ENCODE results near the gene PET100.

Gene PET100

DNA sequence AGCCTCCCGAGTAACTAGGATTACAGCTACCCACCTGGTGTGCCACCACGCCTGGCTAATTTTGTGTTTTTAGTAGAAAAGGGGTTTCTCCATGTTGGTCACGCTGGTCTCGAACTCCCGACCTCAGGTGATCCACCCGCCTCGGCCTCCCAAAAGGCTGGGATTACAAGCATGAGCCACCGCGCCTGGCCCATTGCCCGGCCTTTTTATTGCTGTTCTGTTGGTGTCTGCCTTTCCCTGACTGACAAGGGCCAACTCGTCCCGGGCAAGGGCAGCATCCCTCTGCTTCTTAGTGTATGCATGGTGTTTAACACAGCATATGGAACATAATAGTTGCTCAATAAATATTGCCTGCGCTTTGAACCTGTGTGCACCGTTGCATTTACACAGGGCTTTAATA, 33.1 kb downstream of the PET100 start:
- H3K27me3 ChIP-seq (ENCODE audit: insufficient read depth, poor library complexity, severe bottlenecking): no peaks in the 10 kb centered on the region
- TF ChIP-seq POLR2AphosphoS5 (IDR thresholded peaks at IDR 0.05; ENCODE audit: low read depth) (no peak), GABPA (IDR thresholded peaks at IDR 0.05; ENCODE audit: low read depth) (no peak), SPI1 (IDR thresholded peaks at IDR 0.05; ENCODE audit: borderline replicate concordance, low read depth) (no peak)
- TF ChIP-seq, protein P1, sequence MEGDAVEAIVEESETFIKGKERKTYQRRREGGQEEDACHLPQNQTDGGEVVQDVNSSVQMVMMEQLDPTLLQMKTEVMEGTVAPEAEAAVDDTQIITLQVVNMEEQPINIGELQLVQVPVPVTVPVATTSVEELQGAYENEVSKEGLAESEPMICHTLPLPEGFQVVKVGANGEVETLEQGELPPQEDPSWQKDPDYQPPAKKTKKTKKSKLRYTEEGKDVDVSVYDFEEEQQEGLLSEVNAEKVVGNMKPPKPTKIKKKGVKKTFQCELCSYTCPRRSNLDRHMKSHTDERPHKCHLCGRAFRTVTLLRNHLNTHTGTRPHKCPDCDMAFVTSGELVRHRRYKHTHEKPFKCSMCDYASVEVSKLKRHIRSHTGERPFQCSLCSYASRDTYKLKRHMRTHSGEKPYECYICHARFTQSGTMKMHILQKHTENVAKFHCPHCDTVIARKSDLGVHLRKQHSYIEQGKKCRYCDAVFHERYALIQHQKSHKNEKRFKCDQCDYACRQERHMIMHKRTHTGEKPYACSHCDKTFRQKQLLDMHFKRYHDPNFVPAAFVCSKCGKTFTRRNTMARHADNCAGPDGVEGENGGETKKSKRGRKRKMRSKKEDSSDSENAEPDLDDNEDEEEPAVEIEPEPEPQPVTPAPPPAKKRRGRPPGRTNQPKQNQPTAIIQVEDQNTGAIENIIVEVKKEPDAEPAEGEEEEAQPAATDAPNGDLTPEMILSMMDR (IDR thresholded peaks at IDR 0.05; ENCODE audit: insufficient read depth, low read length): no peak
- TF ChIP-seq, protein P2, sequence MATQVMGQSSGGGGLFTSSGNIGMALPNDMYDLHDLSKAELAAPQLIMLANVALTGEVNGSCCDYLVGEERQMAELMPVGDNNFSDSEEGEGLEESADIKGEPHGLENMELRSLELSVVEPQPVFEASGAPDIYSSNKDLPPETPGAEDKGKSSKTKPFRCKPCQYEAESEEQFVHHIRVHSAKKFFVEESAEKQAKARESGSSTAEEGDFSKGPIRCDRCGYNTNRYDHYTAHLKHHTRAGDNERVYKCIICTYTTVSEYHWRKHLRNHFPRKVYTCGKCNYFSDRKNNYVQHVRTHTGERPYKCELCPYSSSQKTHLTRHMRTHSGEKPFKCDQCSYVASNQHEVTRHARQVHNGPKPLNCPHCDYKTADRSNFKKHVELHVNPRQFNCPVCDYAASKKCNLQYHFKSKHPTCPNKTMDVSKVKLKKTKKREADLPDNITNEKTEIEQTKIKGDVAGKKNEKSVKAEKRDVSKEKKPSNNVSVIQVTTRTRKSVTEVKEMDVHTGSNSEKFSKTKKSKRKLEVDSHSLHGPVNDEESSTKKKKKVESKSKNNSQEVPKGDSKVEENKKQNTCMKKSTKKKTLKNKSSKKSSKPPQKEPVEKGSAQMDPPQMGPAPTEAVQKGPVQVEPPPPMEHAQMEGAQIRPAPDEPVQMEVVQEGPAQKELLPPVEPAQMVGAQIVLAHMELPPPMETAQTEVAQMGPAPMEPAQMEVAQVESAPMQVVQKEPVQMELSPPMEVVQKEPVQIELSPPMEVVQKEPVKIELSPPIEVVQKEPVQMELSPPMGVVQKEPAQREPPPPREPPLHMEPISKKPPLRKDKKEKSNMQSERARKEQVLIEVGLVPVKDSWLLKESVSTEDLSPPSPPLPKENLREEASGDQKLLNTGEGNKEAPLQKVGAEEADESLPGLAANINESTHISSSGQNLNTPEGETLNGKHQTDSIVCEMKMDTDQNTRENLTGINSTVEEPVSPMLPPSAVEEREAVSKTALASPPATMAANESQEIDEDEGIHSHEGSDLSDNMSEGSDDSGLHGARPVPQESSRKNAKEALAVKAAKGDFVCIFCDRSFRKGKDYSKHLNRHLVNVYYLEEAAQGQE (IDR thresholded peaks at IDR 0.05; ENCODE audit: insufficient replicate concordance, low read depth): no peak
- H3K27ac ChIP-seq (replicated peaks): no peak overlapping the region
- H3K4me3 ChIP-seq (replicated peaks; ENCODE audit: insufficient read depth, low read length): no peak overlapping the region
- DNase-seq (ENCODE audit: low read depth in 1 of 2, low spot score in 1 of 2): no peak

DNA sequence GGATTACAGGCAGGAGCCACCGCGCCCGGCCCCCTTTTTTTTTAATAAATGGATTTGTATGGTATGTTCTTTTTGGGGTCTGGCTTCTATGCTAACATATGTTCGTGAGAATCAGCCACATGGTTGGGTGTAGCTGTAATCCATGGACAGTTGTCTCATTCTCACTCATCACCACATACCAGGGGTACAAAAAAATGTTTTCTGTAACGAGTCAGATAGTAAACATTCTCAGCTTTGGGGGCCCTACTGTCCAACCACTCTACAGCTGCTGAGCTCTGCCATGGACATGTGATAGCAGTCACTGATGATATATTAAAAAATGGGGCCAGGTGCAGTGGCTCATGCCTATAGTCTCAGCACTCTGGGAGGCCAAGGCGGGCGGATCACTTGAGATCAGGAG, 34.1 kb downstream of the PET100 start:
- H3K27me3 ChIP-seq (ENCODE audit: insufficient read depth, poor library complexity, severe bottlenecking): no peaks in the 10 kb centered on the region
- TF ChIP-seq POLR2AphosphoS5 (IDR thresholded peaks at IDR 0.05; ENCODE audit: low read depth) (no peak), GABPA (IDR thresholded peaks at IDR 0.05; ENCODE audit: low read depth) (no peak), SPI1 (IDR thresholded peaks at IDR 0.05; ENCODE audit: borderline replicate concordance, low read depth) (no peak)
- TF ChIP-seq, protein P1 (IDR thresholded peaks at IDR 0.05; ENCODE audit: insufficient read depth, low read length): no peak
- TF ChIP-seq, protein P2 (IDR thresholded peaks at IDR 0.05; ENCODE audit: insufficient replicate concordance, low read depth): no peak
- H3K27ac ChIP-seq (replicated peaks): no peak overlapping the region
- no peak for DNase-seq (ENCODE audit: low read depth in 1 of 2, low spot score in 1 of 2)
- no peak overlapping the region for H3K4me3 ChIP-seq (replicated peaks; ENCODE audit: insufficient read depth, low read length)

DNA sequence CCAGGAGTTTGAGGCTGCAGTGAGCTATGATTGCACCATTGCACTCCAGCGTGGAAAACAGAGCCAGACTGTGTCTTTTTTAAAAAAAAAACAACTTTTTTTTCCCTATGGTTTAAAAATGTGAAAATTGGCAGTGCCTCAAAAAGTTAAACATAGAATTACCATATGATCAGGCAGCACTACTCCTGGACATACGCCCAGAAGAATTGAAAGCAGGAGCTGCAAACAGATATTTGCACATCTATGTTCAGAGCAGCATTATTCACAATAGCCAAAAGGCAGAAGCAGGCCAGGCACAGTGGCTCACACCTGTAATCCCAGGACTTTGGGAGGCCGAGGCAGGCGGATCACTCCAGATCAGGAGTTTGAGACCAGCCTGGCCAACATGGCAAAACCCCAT, 35.5 kb downstream of the PET100 start:
- Histone ChIP-seq H3K4me3 (replicated peaks; ENCODE audit: insufficient read depth, low read length) (no peak overlapping the region), H3K27me3 (ENCODE audit: insufficient read depth, poor library complexity, severe bottlenecking) (no peaks in the 10 kb centered on the region), H3K27ac (replicated peaks) (no peak overlapping the region)
- no peak for DNase-seq (ENCODE audit: low read depth in 1 of 2, low spot score in 1 of 2)
- no peak for TF ChIP-seq SPI1 (IDR thresholded peaks at IDR 0.05; ENCODE audit: borderline replicate concordance, low read depth)
- TF ChIP-seq, protein P1 (IDR thresholded peaks at IDR 0.05; ENCODE audit: insufficient read depth, low read length): no peak

DNA sequence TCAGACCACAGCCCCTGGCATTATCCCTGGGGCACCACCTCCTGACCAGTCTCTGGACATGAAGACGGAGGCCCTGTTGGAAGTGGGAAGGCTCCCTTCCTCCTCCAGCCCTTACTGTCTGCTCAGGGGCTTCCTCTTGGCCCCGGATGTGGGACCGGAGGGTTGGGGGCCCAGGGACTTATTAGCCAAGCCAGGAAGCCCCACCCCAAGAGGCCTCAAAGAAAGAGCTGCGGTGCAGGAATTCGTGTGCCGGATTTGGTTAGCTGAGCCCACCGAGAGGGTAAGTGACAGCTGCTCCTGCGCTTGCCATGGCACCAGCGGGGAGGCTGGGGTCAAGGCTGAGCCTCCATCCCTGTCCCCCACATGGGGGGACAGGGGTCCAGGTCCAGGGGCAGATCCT, 39.2 kb downstream of the PET100 start, which contains the start of gene RETN:
Gene RETN, plus strand, starts transcription at position 208 of the 400 bp plus-strand sequence. CDS start 278 bp downstream, outside the sequence.
- Histone ChIP-seq H3K27me3 (ENCODE audit: insufficient read depth, poor library complexity, severe bottlenecking) (no peaks in the 10 kb centered on the region), H3K27ac (replicated peaks) (peak within 1 kb of the TSS; percentile 83), H3K4me3 (replicated peaks; ENCODE audit: insufficient read depth, low read length) (peak within 1 kb of the TSS; percentile 29)
- TF ChIP-seq GABPA (IDR thresholded peaks at IDR 0.05; ENCODE audit: low read depth): no peak
- TF ChIP-seq SPI1 (IDR thresholded peaks at IDR 0.05; ENCODE audit: borderline replicate concordance, low read depth): peak; percentile 19; the same call in 1 of the 2 replicates
- TF ChIP-seq, protein P2 (IDR thresholded peaks at IDR 0.05; ENCODE audit: insufficient replicate concordance, low read depth): no peak
- TF ChIP-seq, protein P1 (IDR thresholded peaks at IDR 0.05; ENCODE audit: insufficient read depth, low read length): no peak
- DNase-seq (ENCODE audit: low read depth in 1 of 2, low spot score in 1 of 2): peak; percentile 78 to 79
